Heart left ventricle (tissue), 13 donors: ENCODE measurements around the gene PIERCE2.

ENCODE experiments used
- CTCF ChIP-seq, 12 donors: fragments of 200-600 bp; sonication (generic) in 4 of 12; IDR thresholded peaks; one replicate each; pipeline versions ENCODE4 v1.5.0 to v1.8.0; 2018 to 2022; ENCODE audit warnings: antibody characterized with exemption in 12 of 12, mild to moderate bottlenecking in 5 of 12
- POLR2A ChIP-seq, 2 donors: fragments of 450-650 bp; IDR thresholded peaks; one replicate each; pipeline ENCODE4 v1.6.1; 2017; ENCODE audit warnings: antibody characterized with exemption in 2 of 2, mild to moderate bottlenecking in 2 of 2, moderate library complexity in 2 of 2
- donor health status: ischemic (EF 13 %, LVEDD 7.1; RV severe dilation, severe dysfunction).
- donor health status: DM: no; HTN: yes; CAD: no.
- donor health status: DM: no; HTN: no; CAD: no.
- donor health status: ischemic (EF 25% LVEDD 6.9; RV normal size, moderate dysfunction).
- donor health status: ischemic (EF 25% LVEDD 5.7; RV mildly dilated, moderate dysfunction).
- donor health status: ischemic (EF 35%, LVEDD 5.7; RV mildly dilated, moderate dysfunction).
- donor health status: nonischemic (EF 11% LVEDD 7.7; RV severe dilation, severe dysfunction).
- donor health status: DM: yes; HTN: yes; CAD: no.
- donor health status: PGD.
- donor health status: ischemic (EF 29% LVEDD 5.4; RV normal size, mild dysfunction).
- donor health status: nonischemic (EF 23%, LVEDD 6.1; RV moderate dilation, normal function).

GRCh38 chr15:55372701-55373440 lies 35.4 kb upstream of the PIERCE2 start:
- TF ChIP-seq POLR2A (IDR thresholded peaks at IDR 0.05) (no peak), CTCF (IDR thresholded peaks at IDR 0.05) (no peak)
